GM19467 (cell line): ENCODE measurements around the gene SH3BGRL2.

Source experiments
- ATAC-seq: cut with Tn5 transposase; IDR thresholded peaks from one replicate; pipeline ENCODE4 v1.9.1; 2021; ENCODE audit warnings: mild to moderate bottlenecking, moderate library complexity; ENCODE audit not compliant: unreplicated experiment

SH3BGRL2 gene

GRCh38 chr6:79630883-79631692 lies at the start of gene SH3BGRL2:
Gene SH3BGRL2, plus strand, starts transcription at chr6:79631329. Its CDS starts 133 bp downstream, at chr6:79631462.
- no peak for ATAC-seq

GRCh38 chr6:79584332-79584731 lies 46.8 kb upstream of the SH3BGRL2 start:
- no peak for ATAC-seq

GRCh38 chr6:79586548-79586947 lies 44.6 kb upstream of the SH3BGRL2 start:
- no peak for ATAC-seq

- ATAC-seq, result no peak
These were observed 41.4 kb upstream of the SH3BGRL2 start for GRCh38 chr6:79589701-79590100.

GRCh38 chr6:79597155-79597554 lies 34.0 kb upstream of the SH3BGRL2 start:
- no peak for ATAC-seq

GRCh38 chr6:79598012-79598411 lies 33.1 kb upstream of the SH3BGRL2 start:
- no peak for ATAC-seq

- no peak for ATAC-seq
These were observed 31.3 kb upstream of the SH3BGRL2 start for GRCh38 chr6:79599725-79600259.

GRCh38 chr6:79600313-79600712 lies 30.8 kb upstream of the SH3BGRL2 start:
- no peak for ATAC-seq

GRCh38 chr6:79600812-79601609 lies 30.1 kb upstream of the SH3BGRL2 start:
- ATAC-seq, result no peak

- no peak for ATAC-seq
These were observed 28.3 kb upstream of the SH3BGRL2 start for GRCh38 chr6:79602859-79603258.

GRCh38 chr6:79604583-79605037 lies 26.5 kb upstream of the SH3BGRL2 start:
- ATAC-seq, result no peak

GRCh38 chr6:79605061-79605460 lies 26.1 kb upstream of the SH3BGRL2 start:
- no peak for ATAC-seq

GRCh38 chr6:79605968-79606764 lies 25.0 kb upstream of the SH3BGRL2 start:
- ATAC-seq, result no peak

- no peak for ATAC-seq
These were observed 24.1 kb upstream of the SH3BGRL2 start for GRCh38 chr6:79607000-79607399.

- no peak for ATAC-seq
These were observed 22.6 kb upstream of the SH3BGRL2 start for GRCh38 chr6:79608334-79609224.

- no peak for ATAC-seq
These were observed 21.9 kb upstream of the SH3BGRL2 start for GRCh38 chr6:79609225-79609595.

- ATAC-seq, result no peak
These were observed 20.7 kb upstream of the SH3BGRL2 start for GRCh38 chr6:79610306-79611009.

- ATAC-seq, result no peak
These were observed 18.7 kb upstream of the SH3BGRL2 start for GRCh38 chr6:79612457-79612856.

- ATAC-seq, result no peak
These were observed 18.2 kb upstream of the SH3BGRL2 start for GRCh38 chr6:79612918-79613317.
